Bronchial epithelial cell (primary cell): ENCODE results near the gene ESR1. TPM values are rescaled to one million over a fixed set of nuclear protein-coding genes. Genes with fewer than 3 reads are reported as not detected.

ENCODE experiments used
- DNase-seq: peaks from one replicate; pipeline ENCODE4 v3.0.0-alpha.2; 2010; ENCODE audit warnings: low read depth
- FAIRE-seq: peaks from 2 replicates; lab custom pipeline; 2011; peaks lifted over from hg19 to GRCh38; lab: Jason Lieb, UNC
- H3K27me3 ChIP-seq: 2 replicates; pipeline ENCODE4 v1.5.1; 2011; ENCODE audit warnings: low read length; ENCODE audit not compliant: control insufficient read depth, insufficient read depth
- H3K36me3 ChIP-seq: 2 replicates; pipeline ENCODE4 v1.5.1; 2011; ENCODE audit warnings: low read length; ENCODE audit not compliant: control insufficient read depth, insufficient read depth
- H3K4me3 ChIP-seq: 2 replicates; pipeline ENCODE4 v1.5.1; 2011; ENCODE audit warnings: mild to moderate bottlenecking, low read depth, low read length, control low read depth
- total RNA-seq: library from RNA; depleted of rRNA; stranded (reverse); fragments of >200 nt; gene quantifications from 2 replicates; pipeline ENCODE4 v1.2.1, GENCODE V29; 2014
- TF ChIP-seq, protein P1 (sequence below): IDR thresholded peaks from 2 replicates; pipeline ENCODE4 v1.5.1; 2011; ENCODE audit warnings: mild to moderate bottlenecking, moderate library complexity, low read length, control low read depth, inconsistent platforms; ENCODE audit not compliant: insufficient read depth, severe bottlenecking

The ESR1 gene
- total RNA-seq, 1 donor from 2014 or later: under 0.01 TPM

DNA sequence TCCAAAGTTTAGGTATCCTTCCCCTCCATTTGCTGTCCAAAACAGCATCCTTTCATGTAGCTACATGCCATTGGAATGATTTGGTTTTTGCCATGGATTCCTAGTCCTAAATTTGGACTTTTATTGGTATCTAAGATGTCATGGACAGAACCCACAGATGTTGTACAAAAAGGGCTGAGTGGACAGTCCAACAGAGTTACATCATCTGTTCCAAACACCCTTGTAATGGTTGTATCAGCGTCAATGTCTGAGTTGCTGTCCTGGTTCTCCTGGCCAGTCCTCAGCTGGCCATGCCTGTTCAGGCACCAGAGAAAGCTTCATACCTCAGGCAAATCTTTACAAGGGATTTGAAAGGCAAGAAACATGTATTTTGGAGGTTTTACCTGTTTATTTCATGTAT is 191.3 kb downstream of the ESR1 start:
- DNase-seq (no peak), FAIRE-seq (no peak)
- no peaks in the 10 kb centered on the region for H3K27me3 ChIP-seq
- H3K4me3 ChIP-seq: no peak overlapping the region
- H3K36me3 ChIP-seq: no peaks in the 10 kb centered on the region
- TF ChIP-seq, protein P1, sequence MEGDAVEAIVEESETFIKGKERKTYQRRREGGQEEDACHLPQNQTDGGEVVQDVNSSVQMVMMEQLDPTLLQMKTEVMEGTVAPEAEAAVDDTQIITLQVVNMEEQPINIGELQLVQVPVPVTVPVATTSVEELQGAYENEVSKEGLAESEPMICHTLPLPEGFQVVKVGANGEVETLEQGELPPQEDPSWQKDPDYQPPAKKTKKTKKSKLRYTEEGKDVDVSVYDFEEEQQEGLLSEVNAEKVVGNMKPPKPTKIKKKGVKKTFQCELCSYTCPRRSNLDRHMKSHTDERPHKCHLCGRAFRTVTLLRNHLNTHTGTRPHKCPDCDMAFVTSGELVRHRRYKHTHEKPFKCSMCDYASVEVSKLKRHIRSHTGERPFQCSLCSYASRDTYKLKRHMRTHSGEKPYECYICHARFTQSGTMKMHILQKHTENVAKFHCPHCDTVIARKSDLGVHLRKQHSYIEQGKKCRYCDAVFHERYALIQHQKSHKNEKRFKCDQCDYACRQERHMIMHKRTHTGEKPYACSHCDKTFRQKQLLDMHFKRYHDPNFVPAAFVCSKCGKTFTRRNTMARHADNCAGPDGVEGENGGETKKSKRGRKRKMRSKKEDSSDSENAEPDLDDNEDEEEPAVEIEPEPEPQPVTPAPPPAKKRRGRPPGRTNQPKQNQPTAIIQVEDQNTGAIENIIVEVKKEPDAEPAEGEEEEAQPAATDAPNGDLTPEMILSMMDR: no peak

DNA sequence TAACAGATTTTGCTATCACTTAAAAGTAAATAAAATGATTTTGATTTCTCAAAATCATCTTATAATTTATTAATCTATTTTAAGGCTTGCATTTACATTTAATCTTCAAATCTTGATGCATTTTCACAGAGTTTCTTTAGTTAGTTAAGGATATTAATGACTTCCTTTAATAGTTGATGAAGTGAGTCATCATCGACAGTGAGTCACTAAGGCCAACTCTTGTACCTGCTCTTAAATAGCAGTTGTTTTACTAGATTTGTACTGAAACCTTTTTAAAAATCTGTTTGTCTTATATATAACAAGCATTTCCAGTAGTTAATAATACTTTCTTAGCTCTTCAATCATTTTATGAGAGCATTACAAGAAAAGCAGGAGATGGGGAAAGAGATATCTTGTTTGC is 191.7 kb downstream of the ESR1 start:
- TF ChIP-seq, protein P1: no peak
- H3K4me3 ChIP-seq: no peak overlapping the region
- no peaks in the 10 kb centered on the region for H3K36me3 ChIP-seq
- no peak for FAIRE-seq
- peak; percentile 63 for DNase-seq
- H3K27me3 ChIP-seq: no peaks in the 10 kb centered on the region

DNA sequence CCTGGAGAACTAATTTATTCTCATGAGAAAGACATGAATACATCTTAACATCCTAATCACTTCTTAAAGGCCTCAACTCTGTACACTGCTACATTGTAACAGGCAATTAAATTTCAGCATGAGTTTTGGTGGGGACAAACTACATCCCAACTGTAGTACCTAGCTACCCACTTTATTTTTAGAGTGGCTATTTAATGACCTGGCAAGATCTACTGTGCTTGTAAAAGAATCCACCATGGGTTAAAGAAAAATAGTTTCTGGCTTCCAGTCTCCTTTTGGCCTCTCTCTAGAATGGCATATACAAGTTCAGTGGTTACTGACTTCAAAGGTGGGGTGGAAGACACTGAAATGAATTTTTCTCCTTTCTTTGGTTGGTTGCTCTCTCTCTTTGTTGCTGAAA is 193.9 kb downstream of the ESR1 start:
- H3K4me3 ChIP-seq: no peak overlapping the region
- TF ChIP-seq, protein P1: no peak
- DNase-seq: no peak
- no peak for FAIRE-seq
- H3K36me3 ChIP-seq: no peaks in the 10 kb centered on the region
- H3K27me3 ChIP-seq: no peaks in the 10 kb centered on the region

DNA sequence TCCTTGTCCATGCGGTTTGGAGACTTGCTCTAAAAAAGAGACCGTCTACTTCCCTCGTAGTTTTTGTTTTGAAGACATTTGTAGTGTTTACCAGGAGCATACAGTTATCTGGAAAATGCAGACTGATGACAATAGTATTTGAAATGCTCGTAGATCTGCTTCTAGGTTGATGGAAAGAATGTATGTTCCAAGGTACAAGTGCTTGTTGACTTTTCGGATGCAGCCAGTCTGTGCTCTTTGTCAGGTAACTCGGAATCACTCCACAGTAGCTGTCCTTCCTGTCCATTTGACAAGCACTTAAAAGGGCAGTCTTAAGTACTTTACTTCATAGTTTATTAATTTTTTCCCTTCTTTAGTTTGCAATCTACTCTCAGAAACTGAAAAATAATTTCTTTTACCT is 194.8 kb downstream of the ESR1 start:
- TF ChIP-seq, protein P1: no peak
- DNase-seq (peak; percentile 5), FAIRE-seq (no peak)
- H3K4me3 ChIP-seq: no peak overlapping the region
- no peaks in the 10 kb centered on the region for H3K27me3 ChIP-seq
- no peaks in the 10 kb centered on the region for H3K36me3 ChIP-seq

DNA sequence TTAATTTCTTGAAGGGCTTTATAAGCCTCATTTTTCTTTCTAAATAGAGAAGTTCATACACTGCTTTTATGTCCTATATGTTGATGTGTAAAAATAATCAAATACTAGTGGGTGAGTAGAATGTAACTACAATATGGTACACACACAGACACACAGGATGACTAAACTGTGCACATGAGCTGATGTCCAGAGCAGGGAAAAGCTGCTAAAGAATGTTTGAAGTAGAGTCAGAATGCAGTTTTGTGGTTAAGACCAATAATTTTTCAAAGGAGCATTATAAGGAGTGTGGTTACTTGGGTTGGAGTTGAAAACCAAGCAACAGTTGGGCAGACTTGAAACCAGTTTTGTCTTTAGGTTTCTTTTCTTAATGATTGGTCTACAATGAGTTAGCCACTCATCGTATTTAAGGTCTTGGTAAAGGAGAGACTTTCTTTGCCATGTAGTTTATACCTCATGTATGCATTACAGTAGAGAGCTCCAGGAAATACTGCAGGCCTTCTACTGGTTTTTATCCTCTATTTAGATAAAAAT is 196.6 kb downstream of the ESR1 start:
- FAIRE-seq (no peak), DNase-seq (no peak)
- TF ChIP-seq, protein P1: no peak
- no peak overlapping the region for H3K4me3 ChIP-seq
- no peaks in the 10 kb centered on the region for H3K27me3 ChIP-seq
- H3K36me3 ChIP-seq: no peaks in the 10 kb centered on the region

DNA sequence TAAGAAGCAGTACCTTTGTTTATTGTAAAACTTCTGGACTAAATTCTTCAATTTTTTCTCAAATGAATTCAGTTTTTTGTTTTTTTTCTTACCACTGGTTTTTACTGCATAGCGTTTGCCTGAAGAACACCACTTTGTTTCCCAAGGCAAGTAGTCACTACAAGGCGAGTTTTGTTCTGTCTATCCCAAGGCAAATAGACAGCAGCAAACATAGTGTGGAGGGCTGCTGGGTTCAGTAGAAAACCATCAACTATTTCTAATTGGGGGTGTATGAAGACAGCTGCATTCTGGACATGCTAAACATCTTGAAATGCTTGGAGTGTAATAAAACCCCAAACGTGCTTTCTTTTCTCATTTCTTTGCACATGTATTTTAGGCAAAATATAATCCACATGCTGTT is 197.4 kb downstream of the ESR1 start:
- no peaks in the 10 kb centered on the region for H3K27me3 ChIP-seq
- H3K4me3 ChIP-seq: no peak overlapping the region
- FAIRE-seq (no peak), DNase-seq (no peak)
- TF ChIP-seq, protein P1: no peak
- no peaks in the 10 kb centered on the region for H3K36me3 ChIP-seq
